GM23338 (cell line): Measurements from ENCODE around the gene MYL5. TPM values are rescaled to one million over a fixed set of nuclear protein-coding genes. Genes with fewer than 3 reads are reported as not detected.
A peak's percentile ranks its signal among the peaks of the same experiment; 100 is the strongest.

ENCODE experiments used
- ATAC-seq: fragments of 200-7000 bp; cut with Tn5 transposase; 3 replicates; pipeline ENCODE4 v1.9.1; 2020
- DNase-seq: peaks from one replicate; pipeline ENCODE4 v3.0.0-alpha.2; 2015; ENCODE audit warnings: low spot score
- H2AFZ ChIP-seq: fragments of 200-600 bp; sonication (generic); 2 replicates; pipeline ENCODE4 v1.8.0; 2016; ENCODE audit warnings: antibody characterized with exemption, mild to moderate bottlenecking, moderate library complexity
- H3F3A ChIP-seq: fragments of 200-600 bp; sonication (generic); replicated peaks from 2 replicates; pipeline ENCODE4 v1.8.0; 2017; ENCODE audit warnings: antibody characterized with exemption, mixed run types, low read depth
- H3K27ac ChIP-seq: fragments of 200-600 bp; sonication (generic); 2 replicates; pipeline ENCODE4 v1.6.1; 2016; ENCODE audit warnings: low read depth
- H3K27me3 ChIP-seq: fragments of 200-600 bp; sonication (generic); 2 replicates; pipeline ENCODE4 v1.8.0; 2016; ENCODE audit warnings: mild to moderate bottlenecking, mixed run types, moderate library complexity; ENCODE audit not compliant: insufficient read depth
- H3K36me3 ChIP-seq: fragments of 200-600 bp; sonication (generic); 2 replicates; pipeline ENCODE4 v1.8.0; 2016; ENCODE audit warnings: mild to moderate bottlenecking; ENCODE audit not compliant: insufficient read depth
- H3K4me1 ChIP-seq: fragments of 200-600 bp; sonication (generic); 2 replicates; pipeline ENCODE4 v1.8.0; 2016; ENCODE audit warnings: mild to moderate bottlenecking, moderate library complexity; ENCODE audit not compliant: insufficient read depth
- H3K4me2 ChIP-seq: fragments of 200-600 bp; sonication (generic); 2 replicates; pipeline ENCODE4 v1.7.1; 2017; ENCODE audit warnings: mixed run types
- H3K4me3 ChIP-seq: fragments of 200-600 bp; sonication (generic); 2 replicates; pipeline ENCODE4 v1.6.1; 2016; ENCODE audit warnings: mixed run types
- H3K79me2 ChIP-seq: fragments of 200-600 bp; sonication (generic); replicated peaks from 2 replicates; pipeline ENCODE4 v1.8.0; 2017; ENCODE audit warnings: mild to moderate bottlenecking; ENCODE audit not compliant: insufficient read depth
- H3K9me2 ChIP-seq: fragments of 200-600 bp; sonication (generic); 2 replicates; pipeline ENCODE4 v1.8.0; 2017; ENCODE audit not compliant: insufficient read depth
- H4K20me1 ChIP-seq: fragments of 200-600 bp; sonication (generic); replicated peaks from 2 replicates; pipeline ENCODE4 v1.8.0; 2017; ENCODE audit warnings: mild to moderate bottlenecking; ENCODE audit not compliant: insufficient read depth
- H3K27ac Mint-ChIP-seq: 2 replicates; pipeline ENCODE4 v1.8.0; 2020; ENCODE audit warnings: inconsistent platforms, mild to moderate bottlenecking, moderate library complexity, mixed read lengths
- H3K27me3 Mint-ChIP-seq: 3 replicates; pipeline ENCODE4 v1.8.0; 2022; ENCODE audit warnings: low read depth, mild to moderate bottlenecking, moderate library complexity, mixed read lengths, inconsistent platforms; ENCODE audit not compliant: insufficient read depth, poor library complexity
- H3K36me3 Mint-ChIP-seq: 3 replicates; pipeline ENCODE4 v1.8.0; 2021; ENCODE audit warnings: low read depth, mild to moderate bottlenecking, inconsistent platforms, moderate library complexity, mixed read lengths
- H3K4me1 Mint-ChIP-seq: 3 replicates; pipeline ENCODE4 v1.8.0; 2020; ENCODE audit warnings: mild to moderate bottlenecking, inconsistent platforms, mixed read lengths
- H3K4me3 Mint-ChIP-seq: 3 replicates; pipeline ENCODE4 v1.8.0; 2021; ENCODE audit warnings: moderate library complexity, mild to moderate bottlenecking, inconsistent platforms, mixed read lengths
- H3K9me3 Mint-ChIP-seq: 3 replicates; pipeline ENCODE4 v1.8.0; 2020; ENCODE audit warnings: moderate library complexity, mild to moderate bottlenecking, inconsistent platforms, mixed read lengths
- CREB1 ChIP-seq: fragments of 250-450 bp; sonication (Bioruptor Pico); IDR thresholded peaks from 2 replicates; pipeline ENCODE4 v1.5.0; 2020; ENCODE audit warnings: low read depth, mild to moderate bottlenecking, moderate library complexity
- CTCF ChIP-seq, 2 experiments: fragments of 200-600 bp in 1 of 2; sonication (generic) in 1 of 2; conservative IDR thresholded peaks; 2 replicates each; pipeline versions ENCODE4 v1.5.1 to v1.6.1; 2016 to 2017; ENCODE audit warnings: antibody characterized with exemption in 2 of 2, low read depth in 2 of 2, mild to moderate bottlenecking in 2 of 2, moderate library complexity in 1 of 2
- ETS1 ChIP-seq: IDR thresholded peaks from 2 replicates; pipeline ENCODE4 v1.6.1; 2016; ENCODE audit warnings: antibody characterized with exemption
- EZH2 ChIP-seq: fragments of 200-600 bp; sonication (generic); IDR thresholded peaks from one replicate; pipeline ENCODE4 v1.8.0; 2017; ENCODE audit warnings: antibody characterized with exemption, mild to moderate bottlenecking, low read depth; ENCODE audit not compliant: unreplicated experiment
- JUNB ChIP-seq: IDR thresholded peaks from one replicate; pipeline ENCODE4 v1.6.1; 2016; ENCODE audit warnings: antibody characterized with exemption; ENCODE audit not compliant: unreplicated experiment
- NANOG ChIP-seq: IDR thresholded peaks from 2 replicates; pipeline ENCODE4 v1.6.1; 2016; ENCODE audit warnings: antibody characterized with exemption, borderline replicate concordance
- POLR2AphosphoS5 ChIP-seq: IDR thresholded peaks from 2 replicates; pipeline ENCODE4 v1.6.1; 2016; ENCODE audit warnings: antibody characterized with exemption, low read depth
- REST ChIP-seq: IDR thresholded peaks from one replicate; pipeline ENCODE4 v1.6.1; 2018; ENCODE audit warnings: antibody characterized with exemption; ENCODE audit not compliant: unreplicated experiment
- ZNF331 ChIP-seq: fragments of 250-450 bp; sonication (Bioruptor Pico); IDR thresholded peaks from 2 replicates; pipeline ENCODE4 v1.5.0; 2020; ENCODE audit warnings: low read depth, mild to moderate bottlenecking, moderate library complexity
- ZNF462 ChIP-seq: fragments of 250-450 bp; sonication (Bioruptor Pico); IDR thresholded peaks from 2 replicates; pipeline ENCODE4 v1.5.0; 2020; ENCODE audit warnings: mild to moderate bottlenecking, moderate library complexity
- polyA plus RNA-seq: library from polyadenylated mRNA; unstranded; fragments of >200 nt; fragmentation: Nextera tagmentation; extraction: Ambion mirVana; gene quantifications from 2 replicates; pipeline ENCODE4 v1.2.1, GENCODE V29; 2016
- total RNA-seq: library from RNA; depleted of rRNA; stranded (reverse); fragments of >200 nt; shearing (Covaris generic); gene quantifications from 2 replicates; pipeline ENCODE4 v1.2.3, GENCODE V29; 2014

MYL5 gene
- total and polyA plus RNA-seq, 2 experiments from 2014 or later, result 3.0 to 4.4 TPM

GRCh38 chr4:725391-726234 is 51.3 kb downstream of the MYL5 start (continued):
- TF ChIP-seq POLR2AphosphoS5 (no peak), CTCF (conservative IDR thresholded peaks at IDR 0.05; ENCODE audit: low read depth in 2 of 2) (no peak)

- Histone ChIP-seq H3K27ac (no peak overlapping the region), H3K27me3 (no peaks in the 10 kb centered on the region), H3K9me2 (no peaks in the 10 kb centered on the region), H4K20me1 (peaks cover 16% of the 10 kb centered on the region), H3K4me3 (no peak overlapping the region), H3K4me1 (no peaks in the 10 kb centered on the region), H3K4me2 (no peak overlapping the region), H3F3A (peaks cover 6% of the 10 kb centered on the region; the same call in 1 of the 2 replicates), H3K36me3 (no peaks in the 10 kb centered on the region), H3K79me2 (peaks cover 71% of the 10 kb centered on the region), H2AFZ (no peak overlapping the region)
- Mint-ChIP-seq H3K4me1 (peaks cover 2% of the 10 kb centered on the region; the same call in 1 of the 3 replicates), H3K36me3 (peaks cover 34% of the 10 kb centered on the region), H3K9me3 (no peaks in the 10 kb centered on the region; the same call in 2 of the 3 replicates), H3K27me3 (peaks cover 18% of the 10 kb centered on the region), H3K27ac (no peak overlapping the region), H3K4me3 (no peak overlapping the region)
- no peak for DNase-seq
- no peak for TF ChIP-seq ETS1
- no peak for TF ChIP-seq REST
- no peak for TF ChIP-seq ZNF331 (CRISPR knock-in tag)
- no peak for TF ChIP-seq EZH2
- no peak for TF ChIP-seq CREB1 (CRISPR knock-in tag)
- TF ChIP-seq NANOG, result no peak
- TF ChIP-seq POLR2AphosphoS5, result no peak
- TF ChIP-seq JUNB, result no peak
- TF ChIP-seq ZNF462, result no peak
- ATAC-seq, result peak; percentile 20; the same call in 2 of the 3 replicates
Measured at GRCh38 chr4:726235-726787, 52.0 kb downstream of the MYL5 start.
